SK-N-SH (cell line): ENCODE data around the gene SLC16A8.

ENCODE experiments used
- CTCF ChIP-seq: fragments of 200-600 bp; sonication (generic); IDR thresholded peaks from 2 replicates; pipeline ENCODE4 v1.6.1; 2017; ENCODE audit warnings: antibody characterized with exemption, mild to moderate bottlenecking, moderate library complexity
- MAX ChIP-seq: IDR thresholded peaks from 2 replicates; pipeline ENCODE4 v1.4.0; 2012; ENCODE audit warnings: low read depth
- MXI1 ChIP-seq: IDR thresholded peaks from 2 replicates; pipeline ENCODE4 v1.6.1; 2012; ENCODE audit warnings: mild to moderate bottlenecking, low read depth, low read length, improper control_type of control experiment
- POLR2AphosphoS5 ChIP-seq: IDR thresholded peaks from 2 replicates; pipeline ENCODE4 v1.6.1; 2012; ENCODE audit warnings: low read depth, low read length
- RAD21 ChIP-seq: IDR thresholded peaks from 2 replicates; pipeline ENCODE4 v1.6.1; 2012; ENCODE audit warnings: mild to moderate bottlenecking, low read length
- RFX5 ChIP-seq: IDR thresholded peaks from 2 replicates; pipeline ENCODE4 v1.6.1; 2012; ENCODE audit warnings: mild to moderate bottlenecking, improper control_type of control experiment, low read length
- SIN3A ChIP-seq: IDR thresholded peaks from 2 replicates; pipeline ENCODE4 v1.6.1; 2012; ENCODE audit warnings: low read depth, mild to moderate bottlenecking, low read length, moderate library complexity, borderline replicate concordance
- TAF1 ChIP-seq: IDR thresholded peaks from 2 replicates; pipeline ENCODE4 v1.6.1; 2012; ENCODE audit warnings: low read depth, mild to moderate bottlenecking, low read length, moderate library complexity, borderline replicate concordance

GRCh38 chr22:38028344-38029130, 55.4 kb downstream of the SLC16A8 start:
- TF ChIP-seq TAF1 (no peak), CTCF (no peak), RFX5 (no peak), RAD21 (no peak), MAX (no peak), SIN3A (no peak), MXI1 (no peak), POLR2AphosphoS5 (no peak)
